ENCODE measurements around the gene NME3.

Gene NME3

DNA sequence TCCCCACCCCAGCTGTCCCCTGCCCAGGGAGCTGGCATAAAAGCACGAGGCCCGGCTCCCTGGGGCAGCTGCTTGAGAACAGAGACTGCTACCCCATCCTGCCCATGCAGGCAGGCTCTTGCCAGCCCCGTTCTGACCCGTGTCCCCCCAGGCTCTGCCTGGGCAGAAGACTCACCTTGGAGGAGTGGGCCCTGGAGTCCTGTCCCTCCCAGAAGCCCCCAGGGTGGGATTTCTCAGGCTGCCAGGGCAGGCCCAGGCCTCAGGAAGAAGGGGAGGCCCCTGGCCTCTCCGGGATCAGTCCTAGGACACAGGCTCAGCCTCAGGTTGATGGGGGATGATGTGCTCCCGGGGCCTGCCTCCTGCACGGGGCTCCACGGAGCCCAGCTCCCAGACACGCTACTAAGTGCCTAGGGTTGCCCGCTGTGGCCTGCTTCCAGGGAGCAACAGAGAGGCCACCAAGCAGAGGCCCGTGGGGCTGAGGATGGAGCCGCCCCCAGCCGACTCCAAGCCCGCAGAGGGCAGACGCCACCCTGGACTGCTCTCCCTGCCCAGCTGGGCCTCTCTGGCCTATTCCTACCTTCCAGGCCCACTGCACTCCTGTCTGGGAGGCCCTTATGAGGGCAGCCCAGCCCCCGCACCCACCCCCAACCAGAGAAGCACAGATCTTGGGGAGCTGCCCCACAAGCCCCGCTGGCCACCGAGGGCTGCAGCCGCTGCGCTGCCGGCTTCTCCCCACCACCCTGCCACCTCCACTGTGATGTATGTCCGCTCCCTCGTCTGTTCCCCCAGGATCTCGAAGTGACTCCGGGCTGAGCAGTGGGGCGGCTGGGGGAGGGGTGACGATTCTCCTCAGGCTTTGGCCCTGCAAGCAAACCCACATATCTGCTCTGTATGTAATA lies 1.7 kb downstream of the NME3 start:
- no peak for DNase-seq (ENCODE audit: low spot score)

DNA sequence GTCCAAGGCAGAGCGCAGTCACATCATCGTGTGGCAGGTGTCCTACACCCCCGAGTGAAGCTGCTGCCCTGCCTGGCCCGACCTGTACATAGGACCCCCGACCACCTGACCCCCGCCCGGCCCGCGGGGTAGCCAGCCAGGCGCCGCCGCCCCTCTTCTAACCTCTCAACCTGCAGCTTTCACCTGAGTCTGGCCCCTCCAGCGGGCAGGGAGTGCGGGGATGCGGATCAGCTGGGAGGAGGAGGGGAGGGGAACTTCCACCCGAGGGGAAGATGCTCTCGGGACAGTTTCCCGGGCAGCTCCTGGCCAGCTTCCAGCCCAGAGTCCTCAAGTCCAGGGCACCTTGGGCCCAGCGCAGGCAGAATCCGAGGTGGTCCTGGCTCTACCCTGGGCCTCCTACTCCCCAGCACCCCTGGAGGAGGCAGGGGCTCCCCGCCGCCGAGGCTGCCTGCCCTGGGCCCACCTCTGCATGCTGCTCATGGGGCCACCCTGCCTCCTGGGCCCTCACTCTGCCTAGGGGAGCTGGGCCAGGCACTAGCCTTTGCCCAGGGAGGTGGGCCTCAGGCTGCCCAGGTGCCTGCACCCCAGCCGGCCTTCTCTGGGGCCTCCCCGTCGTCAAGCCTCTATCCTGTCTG lies 2.5 kb downstream of the NME3 start:
- no peak for DNase-seq (ENCODE audit: low spot score)

DNA sequence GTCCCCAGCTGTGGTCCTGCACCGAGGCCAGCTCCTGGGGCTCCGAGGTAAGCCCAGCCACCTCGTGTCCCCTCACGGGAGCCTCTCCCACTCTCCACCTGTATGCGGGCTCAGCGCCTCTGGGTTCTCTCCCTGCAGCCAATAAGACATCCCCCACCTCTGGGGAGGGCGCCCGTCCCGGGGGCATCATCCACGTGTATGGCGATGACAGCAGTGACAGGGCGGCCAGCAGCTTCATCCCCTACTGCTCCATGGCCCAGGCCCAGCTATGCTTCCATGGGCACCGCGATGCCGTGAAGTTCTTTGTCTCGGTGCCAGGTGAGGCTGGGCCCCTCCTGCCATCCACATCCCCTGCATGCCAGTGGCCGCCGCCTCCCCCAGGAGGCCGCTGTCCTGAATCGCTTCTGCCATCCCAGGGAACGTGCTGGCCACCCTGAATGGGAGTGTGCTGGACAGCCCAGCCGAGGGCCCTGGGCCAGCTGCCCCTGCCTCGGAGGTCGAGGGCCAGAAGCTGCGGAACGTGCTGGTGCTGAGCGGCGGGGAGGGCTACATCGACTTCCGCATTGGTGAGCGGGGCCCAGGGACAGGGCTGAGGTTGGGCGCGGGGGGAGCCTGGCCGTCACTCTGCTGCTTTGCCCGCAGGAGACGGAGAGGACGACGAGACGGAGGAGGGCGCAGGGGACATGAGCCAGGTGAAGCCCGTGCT lies 3.1 kb downstream of the NME3 start:
- DNase-seq (ENCODE audit: low spot score) = no peak

DNA sequence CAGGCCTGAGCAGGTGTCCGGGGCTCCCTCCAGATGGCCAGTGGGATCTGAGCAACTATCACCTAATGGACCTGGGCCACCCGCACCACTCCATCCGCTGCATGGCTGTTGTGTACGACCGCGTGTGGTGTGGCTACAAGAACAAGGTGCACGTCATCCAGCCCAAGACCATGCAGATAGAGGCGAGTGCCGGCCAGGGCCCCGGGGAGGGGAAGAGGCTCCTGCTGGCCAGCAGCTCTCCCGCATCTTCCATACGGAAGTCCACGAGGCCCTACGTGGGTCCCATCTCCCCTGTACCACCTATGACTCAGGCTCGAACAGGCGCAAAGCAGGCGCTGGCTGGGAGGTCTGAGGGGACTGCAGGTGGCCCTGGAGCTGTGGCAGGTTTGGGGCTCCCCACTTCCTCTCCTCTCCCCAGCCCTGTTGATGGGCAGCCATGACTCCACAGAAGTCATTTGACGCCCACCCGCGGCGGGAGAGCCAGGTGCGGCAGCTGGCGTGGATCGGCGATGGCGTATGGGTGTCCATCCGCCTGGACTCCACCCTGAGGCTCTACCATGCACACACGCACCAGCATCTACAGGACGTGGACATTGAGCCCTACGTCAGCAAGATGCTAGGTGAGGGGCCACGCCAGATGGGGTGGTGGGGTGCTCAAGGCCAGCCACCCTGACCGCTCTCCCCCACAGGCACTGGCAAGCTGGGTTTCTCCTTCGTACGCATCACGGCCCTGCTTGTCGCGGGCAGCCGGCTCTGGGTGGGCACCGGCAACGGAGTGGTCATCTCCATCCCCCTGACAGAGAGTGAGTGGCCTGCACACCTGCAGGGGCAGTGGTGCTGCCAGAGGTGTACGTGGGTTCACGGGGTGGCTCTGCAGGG lies 4.0 kb downstream of the NME3 start:
- no peak for DNase-seq (ENCODE audit: low spot score)

DNA sequence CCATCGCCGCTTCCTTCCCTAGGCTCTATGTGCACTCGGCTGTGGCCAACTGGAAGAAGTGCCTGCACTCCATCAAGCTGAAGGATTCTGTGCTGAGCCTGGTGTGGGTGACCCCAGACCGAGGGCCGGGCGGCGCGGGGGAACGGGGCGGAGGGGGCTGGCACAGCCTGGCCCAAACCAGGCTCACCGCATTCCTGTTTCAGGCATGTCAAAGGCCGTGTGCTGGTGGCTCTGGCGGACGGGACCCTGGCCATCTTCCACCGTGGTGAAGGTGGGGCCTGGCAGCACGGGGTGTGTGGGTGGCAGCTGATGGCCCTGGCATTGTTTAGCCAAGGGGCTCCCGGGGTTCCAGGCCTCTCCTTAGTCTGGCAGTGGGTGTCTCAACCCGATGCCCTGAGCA lies 4.6 kb downstream of the NME3 start:
- no peak for DNase-seq (ENCODE audit: low spot score)

DNA sequence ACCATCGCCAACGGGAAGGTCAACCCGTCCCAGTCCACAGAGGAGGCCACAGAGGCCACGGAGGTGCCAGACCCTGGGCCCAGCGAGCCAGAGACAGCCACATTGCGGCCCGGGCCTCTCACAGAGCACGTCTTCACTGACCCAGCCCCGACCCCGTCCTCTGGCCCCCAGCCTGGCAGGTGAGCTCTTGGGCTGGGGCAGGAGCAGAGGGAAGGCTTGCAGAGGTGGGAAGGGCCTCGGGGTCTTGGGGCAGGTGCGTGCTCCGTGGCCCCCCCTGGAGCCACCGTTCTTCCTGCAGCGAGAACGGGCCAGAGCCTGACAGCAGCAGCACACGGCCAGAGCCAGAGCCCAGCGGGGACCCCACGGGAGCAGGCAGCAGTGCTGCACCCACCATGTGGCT lies 5.1 kb downstream of the NME3 start:
- DNase-seq (ENCODE audit: low spot score) = no peak

DNA sequence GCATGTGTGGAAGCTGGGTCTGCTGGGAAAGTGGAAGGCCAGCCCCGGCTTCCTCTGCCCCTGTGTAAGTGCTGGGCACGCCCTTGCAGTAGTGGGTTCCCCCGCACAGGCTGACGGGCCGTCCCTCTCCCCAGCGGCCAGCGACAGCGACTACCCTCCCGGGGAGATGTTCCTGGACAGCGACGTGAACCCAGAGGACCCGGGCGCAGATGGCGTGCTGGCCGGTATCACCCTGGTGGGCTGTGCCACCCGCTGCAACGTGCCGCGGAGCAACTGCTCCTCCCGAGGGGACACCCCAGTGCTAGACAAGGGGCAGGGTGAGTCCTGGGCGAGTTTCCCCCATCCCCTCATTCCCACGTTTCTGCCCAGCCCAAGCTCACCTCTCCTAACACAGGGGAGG lies 5.5 kb downstream of the NME3 start:
- DNase-seq (ENCODE audit: low spot score) = no peak

DNA sequence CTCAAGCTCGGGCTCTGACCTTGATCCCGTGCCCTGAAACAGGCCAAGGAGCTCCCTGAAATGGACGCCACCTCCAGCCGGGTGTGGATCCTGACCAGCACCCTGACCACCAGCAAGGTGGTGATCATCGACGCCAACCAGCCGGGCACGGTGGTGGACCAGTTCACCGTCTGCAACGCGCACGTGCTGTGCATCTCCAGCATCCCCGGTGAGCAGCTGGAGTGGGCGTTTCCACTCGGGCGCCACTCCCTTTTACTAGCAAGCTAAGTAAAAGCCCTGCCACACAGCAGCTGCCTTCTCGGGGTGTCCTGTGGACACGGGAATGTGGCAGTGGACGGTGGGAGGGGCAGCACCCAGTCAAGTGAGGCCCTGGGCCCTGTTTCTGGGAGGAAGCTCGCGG lies 6.4 kb downstream of the NME3 start:
- DNase-seq (ENCODE audit: low spot score) = no peak

DNA sequence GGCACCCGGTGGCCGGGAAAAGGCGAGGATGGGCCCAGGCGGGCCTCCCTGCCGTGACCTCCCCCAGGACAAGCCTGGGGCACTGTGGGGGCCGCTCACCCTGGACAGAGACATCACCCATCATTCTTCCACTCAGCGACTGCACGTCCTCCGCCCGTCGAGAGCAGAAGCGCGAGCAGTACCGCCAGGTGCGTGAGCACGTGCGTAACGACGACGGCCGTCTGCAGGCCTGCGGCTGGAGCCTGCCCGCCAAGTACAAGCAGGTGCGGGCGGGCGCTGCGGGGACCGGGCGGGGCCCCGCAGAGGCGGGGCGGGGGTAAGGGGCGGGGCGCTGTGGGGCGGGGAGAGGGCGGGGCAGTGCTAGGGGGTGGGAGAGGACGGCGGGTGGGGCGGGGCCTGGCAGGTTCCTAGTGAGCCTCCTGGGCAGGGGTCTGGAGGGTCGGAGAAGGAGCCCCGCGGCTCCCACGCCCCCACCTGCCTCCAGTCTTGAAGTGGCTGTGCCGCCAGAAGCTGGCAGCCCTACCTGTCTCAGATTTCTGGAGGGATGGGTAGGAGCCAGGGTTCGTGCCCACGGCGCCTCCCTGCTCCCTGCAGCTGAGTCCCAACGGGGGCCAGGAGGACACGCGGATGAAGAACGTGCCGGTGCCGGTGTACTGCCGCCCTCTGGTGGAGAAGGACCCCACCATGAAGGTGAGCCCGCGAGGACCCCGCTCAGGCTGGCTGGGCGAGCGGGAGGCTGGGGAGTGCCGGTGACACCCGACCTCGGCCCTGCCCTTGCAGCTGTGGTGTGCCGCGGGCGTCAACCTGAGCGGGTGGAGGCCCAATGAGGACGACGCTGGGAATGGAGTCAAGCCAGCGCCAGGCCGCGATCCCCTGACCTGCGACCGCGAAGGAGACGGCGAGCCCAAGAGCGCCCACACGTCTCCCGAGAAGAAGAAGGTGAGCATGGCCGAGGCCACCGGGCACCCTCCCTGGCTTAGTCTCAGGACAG lies 7.5 kb downstream of the NME3 start:
- no peak for DNase-seq (ENCODE audit: low spot score)

DNA sequence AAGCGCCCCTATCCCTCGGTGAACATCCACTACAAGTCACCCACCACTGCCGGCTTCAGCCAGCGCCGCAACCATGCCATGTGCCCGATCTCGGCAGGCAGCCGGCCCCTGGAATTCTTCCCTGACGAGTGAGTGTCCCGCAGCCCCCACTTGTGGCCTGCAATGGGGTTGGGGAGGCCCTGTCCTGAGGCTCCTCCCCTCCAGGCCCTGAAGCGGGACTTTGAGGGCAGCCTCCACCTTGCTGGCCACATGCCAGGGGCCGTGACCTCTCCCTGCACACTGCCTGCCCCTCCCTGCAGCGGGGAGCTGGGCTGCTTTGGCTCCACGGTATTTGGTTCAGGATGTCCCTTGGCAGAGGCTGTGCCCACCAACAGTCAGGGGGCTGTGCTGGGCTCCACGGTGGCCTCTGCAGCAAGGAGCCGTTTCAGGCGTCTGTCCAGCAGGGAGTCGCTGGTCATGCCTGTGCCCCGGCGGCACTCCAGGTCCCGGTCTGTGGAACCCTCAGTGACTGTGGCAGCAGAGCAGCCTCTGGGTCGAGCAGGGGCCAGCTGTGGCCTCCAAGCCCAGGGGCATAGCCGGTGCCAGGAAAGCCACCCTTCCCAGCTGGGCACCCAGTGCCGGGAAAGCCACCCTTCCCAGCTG lies 8.3 kb downstream of the NME3 start:
- DNase-seq (ENCODE audit: low spot score) = no peak

DNA sequence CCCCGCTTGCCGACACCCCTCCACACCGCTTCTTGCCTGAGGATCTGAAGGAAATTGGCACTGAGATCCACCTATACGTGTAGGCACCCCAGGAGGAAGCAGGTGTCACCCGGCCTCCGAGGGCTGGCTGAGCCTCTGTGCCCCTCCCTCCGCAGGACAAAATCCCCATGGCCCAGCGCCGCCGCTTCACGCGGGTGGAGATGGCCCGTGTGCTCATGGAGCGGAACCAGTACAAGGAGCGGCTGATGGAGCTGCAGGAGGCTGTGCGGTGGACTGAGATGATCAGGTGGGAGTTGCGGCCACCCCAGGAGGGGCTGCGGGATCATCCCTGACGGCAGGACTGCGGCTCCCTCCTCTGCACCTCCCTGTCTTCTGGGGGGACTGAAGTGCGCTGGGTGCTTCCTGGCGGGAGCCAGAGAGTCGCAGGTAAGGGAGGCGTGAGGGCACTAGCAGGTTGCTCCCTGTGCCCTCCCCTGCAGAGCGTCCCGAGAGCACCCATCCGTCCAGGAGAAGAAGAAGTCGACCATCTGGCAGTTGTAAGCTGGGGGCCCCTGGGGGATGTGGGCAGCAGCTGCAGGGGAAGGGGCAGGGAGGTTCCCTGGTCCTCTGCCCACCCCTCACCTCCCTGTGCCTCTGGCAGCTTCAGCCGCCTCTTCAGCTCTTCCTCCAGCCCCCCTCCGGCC lies 9.0 kb downstream of the NME3 start:
- no peak for DNase-seq (ENCODE audit: low spot score)

DNA sequence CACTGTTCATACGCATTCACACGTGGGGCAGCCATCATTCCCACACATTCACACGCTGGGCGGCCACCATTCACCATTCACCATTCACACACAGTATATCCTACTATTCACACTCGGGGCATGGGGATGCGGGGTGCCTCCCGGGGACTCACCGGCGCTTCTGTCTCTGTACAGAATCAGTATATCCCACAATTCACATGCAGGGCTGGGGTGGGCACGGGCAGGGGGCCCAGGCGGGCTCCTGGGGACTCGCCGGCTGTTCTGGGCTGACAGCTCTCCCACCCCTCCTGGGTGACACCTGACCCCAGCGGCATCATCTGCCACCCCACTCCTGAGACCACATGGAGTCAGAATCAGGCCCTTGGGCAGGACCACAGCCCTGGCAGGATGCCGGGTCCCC lies 9.6 kb downstream of the NME3 start:
- DNase-seq (ENCODE audit: low spot score) = no peak

DNA sequence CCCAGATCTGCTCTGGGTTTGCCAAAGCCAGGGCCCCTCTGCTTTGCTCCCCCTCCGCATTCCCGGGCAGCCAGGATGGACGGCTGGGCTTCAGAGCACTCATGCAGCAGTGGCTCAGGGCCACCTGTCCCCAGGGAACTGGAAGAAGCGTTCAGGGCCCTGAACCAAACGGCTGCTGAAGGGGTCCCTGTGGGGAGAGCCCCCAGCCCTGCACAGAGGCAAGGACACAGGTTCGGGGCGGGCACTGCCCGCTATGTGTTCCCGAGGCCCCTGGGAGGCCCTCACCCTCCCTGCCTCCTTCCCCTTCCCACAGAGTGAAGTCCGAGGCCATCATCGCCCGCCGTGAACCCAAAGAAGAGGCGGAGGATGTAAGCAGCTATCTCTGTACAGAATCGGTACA lies 10.4 kb downstream of the NME3 start:
- DNase-seq (ENCODE audit: low spot score) = no peak

DNA sequence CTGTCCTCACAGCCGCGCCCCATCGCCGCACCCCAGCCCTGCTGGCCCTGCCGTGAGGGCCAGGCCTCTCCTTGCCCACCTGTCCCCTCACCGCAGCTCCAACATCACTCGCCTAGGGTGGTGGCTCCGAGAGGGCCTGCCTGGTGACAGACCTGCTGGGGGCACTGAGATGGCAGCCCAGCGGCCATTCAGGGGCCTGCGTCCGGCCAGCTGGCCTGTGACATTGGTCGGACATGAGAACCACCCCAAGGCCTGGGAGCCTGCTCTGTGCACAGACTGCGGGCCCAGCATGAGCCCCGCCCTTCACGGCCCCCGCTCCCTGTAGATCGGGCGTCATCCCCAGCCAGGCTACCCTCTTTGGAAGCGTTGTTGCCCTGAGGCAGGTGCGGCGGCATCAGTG lies 11.8 kb downstream of the NME3 start:
- no peak for DNase-seq (ENCODE audit: low spot score)

DNA sequence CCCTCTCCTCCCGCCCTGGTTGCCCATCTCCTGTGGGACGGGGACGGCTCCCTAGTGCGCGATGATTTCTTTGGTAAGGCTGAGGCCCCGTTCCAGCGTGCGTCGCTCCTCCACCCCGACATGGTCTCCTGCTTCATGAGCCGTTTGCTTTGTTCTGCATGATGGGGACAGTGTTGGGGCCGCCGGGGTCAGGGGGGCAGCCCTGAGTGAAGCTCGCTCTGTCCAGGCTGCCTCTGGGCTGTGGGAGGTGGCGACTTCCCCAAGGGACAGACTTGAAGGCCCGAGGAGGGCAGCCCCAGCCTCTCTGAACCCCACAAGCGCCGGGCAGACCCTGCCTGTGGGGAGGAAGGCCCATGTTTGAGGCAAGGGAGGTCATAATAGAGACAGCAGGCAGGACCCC lies 12.4 kb downstream of the NME3 start:
- DNase-seq (ENCODE audit: low spot score) = no peak

DNA sequence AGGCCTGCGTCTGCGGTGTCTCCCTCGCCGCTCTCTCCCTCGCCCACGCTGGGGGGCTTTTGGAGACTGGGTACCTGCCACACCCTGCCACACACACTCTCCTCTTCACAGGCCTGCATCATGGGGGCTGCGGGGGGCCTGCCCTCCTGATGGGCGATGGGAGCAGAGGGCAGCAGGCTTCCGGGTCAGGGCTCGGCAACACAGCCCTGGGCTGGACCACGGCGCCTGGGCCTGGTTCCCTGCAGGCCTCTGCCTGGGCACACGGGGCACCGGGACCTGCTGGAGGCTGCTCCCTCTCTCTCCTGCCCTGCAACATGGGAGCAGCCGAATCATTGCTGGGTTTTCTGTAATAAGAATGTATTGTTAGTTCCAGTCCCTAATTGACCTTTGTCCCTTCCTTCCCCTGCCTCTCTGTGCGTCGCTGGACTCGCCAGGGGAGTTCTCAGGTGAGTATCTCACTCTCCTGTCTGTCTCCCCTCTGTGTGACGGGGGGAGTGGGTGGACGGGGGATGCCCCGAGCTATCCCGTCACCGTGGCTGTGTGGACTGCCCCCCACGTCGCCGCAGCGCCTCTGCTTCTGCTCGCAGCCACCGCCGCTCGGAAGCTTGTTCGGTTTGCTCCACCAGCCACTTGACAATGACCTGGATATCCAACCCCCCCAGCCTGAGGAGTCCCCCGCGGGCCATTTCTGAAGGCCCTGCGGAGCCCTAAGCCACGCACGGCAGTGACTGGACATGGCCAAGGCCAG lies 13.5 kb downstream of the NME3 start:
- DNase-seq (ENCODE audit: low spot score) = no peak

DNA sequence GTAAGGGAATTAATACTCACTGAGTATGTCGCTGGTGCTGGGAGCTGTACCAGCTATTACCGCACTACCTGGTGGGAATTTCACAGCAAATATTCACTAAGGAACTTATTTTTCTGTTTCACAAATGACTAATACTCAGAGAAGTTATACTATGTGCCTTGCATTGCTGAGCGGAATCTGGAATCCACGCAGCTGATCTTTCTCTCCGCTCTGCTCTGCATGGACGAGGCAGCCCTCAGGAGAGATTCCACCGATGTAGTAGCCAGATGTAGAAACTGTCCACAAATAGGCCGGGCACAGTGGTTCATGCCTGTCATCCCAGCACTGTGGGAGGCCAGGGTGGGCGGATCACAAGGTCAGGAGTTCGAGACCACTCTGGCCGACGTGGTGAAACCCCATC lies 17.1 kb downstream of the NME3 start:
- no peak for DNase-seq (ENCODE audit: low spot score)

DNA sequence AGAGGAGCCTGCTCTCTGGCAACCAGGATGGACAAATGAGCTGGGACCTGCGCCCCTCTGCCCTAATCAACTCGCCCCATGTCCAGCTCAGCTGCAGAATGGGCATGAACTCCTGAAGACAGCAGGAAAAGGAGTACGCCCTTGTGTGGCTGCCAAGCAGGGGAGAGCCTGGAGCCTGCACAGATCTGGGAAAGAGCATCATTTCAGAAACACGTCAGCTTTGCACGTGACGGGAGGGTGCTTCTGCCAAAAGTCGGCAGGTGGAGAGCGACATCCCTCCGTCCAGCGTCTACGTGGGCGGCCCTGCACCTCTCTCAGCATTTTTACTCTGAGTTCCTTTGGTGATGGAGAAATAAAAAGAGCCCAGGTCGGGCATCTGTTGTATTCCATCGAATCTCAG lies 18.5 kb downstream of the NME3 start:
- DNase-seq (ENCODE audit: low spot score) = no peak

DNA sequence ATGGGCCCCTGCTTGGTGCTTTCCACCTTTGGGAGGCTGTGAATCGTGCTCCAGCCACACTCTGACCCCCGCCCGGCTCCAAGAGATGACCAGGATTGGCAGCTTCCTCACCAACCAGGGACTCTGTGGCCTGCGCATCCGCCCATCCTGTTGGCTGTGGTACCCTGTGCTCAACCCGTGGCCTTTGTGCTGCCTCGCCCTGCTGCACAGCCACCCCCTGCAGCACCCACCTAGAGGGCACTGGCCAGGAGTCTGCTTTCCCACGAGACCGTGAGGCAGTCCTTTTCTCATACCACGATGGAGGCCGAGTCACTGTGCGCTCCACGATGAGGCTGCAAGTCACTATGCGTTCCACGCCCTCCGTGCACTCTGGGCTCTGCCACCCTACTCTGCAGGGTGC lies 19.4 kb downstream of the NME3 start:
- DNase-seq (ENCODE audit: low spot score) = no peak

Data from SK-N-DZ (cell line).